ENCODE measurements around the gene SPOCK2.

DNA sequence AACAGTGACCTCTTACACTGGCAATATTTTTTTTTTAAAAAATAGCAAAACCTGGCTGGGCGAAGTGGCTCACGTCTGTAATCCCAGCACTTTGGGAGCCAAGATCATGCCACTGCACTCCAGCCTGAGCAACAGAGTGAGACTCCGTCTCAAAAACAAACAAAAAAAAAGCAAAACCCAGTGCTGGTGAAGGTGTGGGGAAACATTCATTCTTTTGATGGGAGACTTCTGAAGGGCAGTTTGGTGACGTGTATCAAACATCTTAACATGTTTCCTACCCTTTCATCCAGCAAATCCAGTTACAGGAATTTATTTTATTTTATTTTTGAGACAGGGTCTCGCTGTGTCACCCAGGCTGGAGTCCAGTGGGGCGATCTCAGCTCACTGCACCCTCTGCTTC, 66.1 kb downstream of the SPOCK2 start:
- TF ChIP-seq, protein P1, sequence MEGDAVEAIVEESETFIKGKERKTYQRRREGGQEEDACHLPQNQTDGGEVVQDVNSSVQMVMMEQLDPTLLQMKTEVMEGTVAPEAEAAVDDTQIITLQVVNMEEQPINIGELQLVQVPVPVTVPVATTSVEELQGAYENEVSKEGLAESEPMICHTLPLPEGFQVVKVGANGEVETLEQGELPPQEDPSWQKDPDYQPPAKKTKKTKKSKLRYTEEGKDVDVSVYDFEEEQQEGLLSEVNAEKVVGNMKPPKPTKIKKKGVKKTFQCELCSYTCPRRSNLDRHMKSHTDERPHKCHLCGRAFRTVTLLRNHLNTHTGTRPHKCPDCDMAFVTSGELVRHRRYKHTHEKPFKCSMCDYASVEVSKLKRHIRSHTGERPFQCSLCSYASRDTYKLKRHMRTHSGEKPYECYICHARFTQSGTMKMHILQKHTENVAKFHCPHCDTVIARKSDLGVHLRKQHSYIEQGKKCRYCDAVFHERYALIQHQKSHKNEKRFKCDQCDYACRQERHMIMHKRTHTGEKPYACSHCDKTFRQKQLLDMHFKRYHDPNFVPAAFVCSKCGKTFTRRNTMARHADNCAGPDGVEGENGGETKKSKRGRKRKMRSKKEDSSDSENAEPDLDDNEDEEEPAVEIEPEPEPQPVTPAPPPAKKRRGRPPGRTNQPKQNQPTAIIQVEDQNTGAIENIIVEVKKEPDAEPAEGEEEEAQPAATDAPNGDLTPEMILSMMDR (IDR thresholded peaks at IDR 0.05): no peak
- no peak for TF ChIP-seq POLR2A (IDR thresholded peaks at IDR 0.05)
